HG03039 (cell line): ENCODE measurements around the gene SH3GL1.

Source experiments
- ATAC-seq: cut with Tn5 transposase; IDR thresholded peaks from one replicate; pipeline ENCODE4 v1.9.1; 2021; ENCODE audit warnings: mild to moderate bottlenecking, moderate library complexity; ENCODE audit not compliant: unreplicated experiment

Gene SH3GL1

GRCh38 chr19:4400135-4400936 is at the start of gene SH3GL1:
SH3GL1 (minus strand) TSS chr19:4400547; CDS start chr19:4400368, 179 bp downstream.
- peak; percentile 58 for ATAC-seq

- no peak for ATAC-seq
Observed at GRCh38 chr19:4449639-4450028, 49.3 kb upstream of the SH3GL1 start.

GRCh38 chr19:4449022-4449638 is 48.8 kb upstream of the SH3GL1 start:
- no peak for ATAC-seq

- ATAC-seq = no peak
Observed at GRCh38 chr19:4448147-4448985, 48.0 kb upstream of the SH3GL1 start.

GRCh38 chr19:4447327-4448146 is 47.2 kb upstream of the SH3GL1 start:
- ATAC-seq = no peak

- no peak for ATAC-seq
Observed at GRCh38 chr19:4446704-4447200, 46.4 kb upstream of the SH3GL1 start.

GRCh38 chr19:4445963-4446703 is 45.8 kb upstream of the SH3GL1 start:
- ATAC-seq = no peak

- ATAC-seq = no peak
Observed at GRCh38 chr19:4444765-4445741, 44.7 kb upstream of the SH3GL1 start.

- no peak for ATAC-seq
Observed at GRCh38 chr19:4443966-4444764, 43.8 kb upstream of the SH3GL1 start.

GRCh38 chr19:4443188-4443587 is 42.8 kb upstream of the SH3GL1 start:
- no peak for ATAC-seq

- ATAC-seq = no peak
Observed at GRCh38 chr19:4442819-4443146, 42.4 kb upstream of the SH3GL1 start.

- ATAC-seq = no peak
Observed at GRCh38 chr19:4441994-4442818, 41.9 kb upstream of the SH3GL1 start.

GRCh38 chr19:4439243-4439642 is 38.9 kb upstream of the SH3GL1 start:
- no peak for ATAC-seq

GRCh38 chr19:4437103-4437502 is 36.8 kb upstream of the SH3GL1 start:
- ATAC-seq = no peak

GRCh38 chr19:4436231-4436630 is 35.9 kb upstream of the SH3GL1 start:
- ATAC-seq = no peak

GRCh38 chr19:4434391-4434790 is 34.0 kb upstream of the SH3GL1 start:
- ATAC-seq = no peak

GRCh38 chr19:4432918-4433506 is 32.7 kb upstream of the SH3GL1 start:
- ATAC-seq = no peak
